ENCODE results near the gene NTRK3. TPM values are rescaled to one million over a fixed set of nuclear protein-coding genes. Genes with fewer than 3 reads are reported as not detected.

The NTRK3 gene
- total RNA-seq, 2 experiments from 2014 or later: 0.78 TPM; not detected in 1

DNA sequence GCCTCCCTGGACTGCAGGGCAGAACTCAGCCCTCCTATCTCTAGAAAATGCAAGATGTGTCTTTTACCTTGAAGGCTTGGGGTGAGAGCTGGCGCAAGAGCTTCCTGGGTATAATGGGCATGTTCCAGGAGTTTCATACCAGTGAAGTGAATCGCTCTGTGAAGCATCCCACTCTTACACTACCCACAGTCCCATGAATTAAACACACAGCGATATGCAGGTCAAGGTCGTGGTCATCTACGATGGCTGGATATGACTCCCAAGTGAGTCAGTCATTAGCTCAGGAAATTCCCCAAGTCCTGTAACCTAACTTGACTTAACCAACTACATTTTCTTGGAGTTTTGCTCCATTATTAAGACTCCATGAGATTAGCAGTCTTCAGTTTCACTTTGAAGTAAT is 439.7 kb downstream of the NTRK3 start:
- POLR2A ChIA-PET: no interaction called here
- Histone ChIP-seq H3K36me3 (ENCODE audit: insufficient read depth, low read length) (no peaks in the 10 kb centered on the region), H3K4me1 (ENCODE audit: insufficient read depth, low read length) (no peaks in the 10 kb centered on the region), H3K27ac (ENCODE audit: low read depth in 1 of 2, low read length in 2 of 2) (no peak overlapping the region), H3K27me3 (ENCODE audit: control insufficient read depth in 1 of 2, insufficient read depth in 2 of 2, low read length in 2 of 2) (no peaks in the 10 kb centered on the region), H3K4me3 (ENCODE audit: low read length) (no peak overlapping the region), H3K9me3 (ENCODE audit: control insufficient read depth in 1 of 2, insufficient read depth in 1 of 2, low read length in 2 of 2) (no peaks in the 10 kb centered on the region)
- H3K27ac Mint-ChIP-seq: no peak overlapping the region
- ATAC-seq (ENCODE audit: poor library complexity) (no peak), DNase-seq (no peak)
- no peak overlapping the region for H3K4me3 Mint-ChIP-seq
- H3K4me1 Mint-ChIP-seq (ENCODE audit: low read depth): no peaks in the 10 kb centered on the region
- TF ChIP-seq, protein P1, sequence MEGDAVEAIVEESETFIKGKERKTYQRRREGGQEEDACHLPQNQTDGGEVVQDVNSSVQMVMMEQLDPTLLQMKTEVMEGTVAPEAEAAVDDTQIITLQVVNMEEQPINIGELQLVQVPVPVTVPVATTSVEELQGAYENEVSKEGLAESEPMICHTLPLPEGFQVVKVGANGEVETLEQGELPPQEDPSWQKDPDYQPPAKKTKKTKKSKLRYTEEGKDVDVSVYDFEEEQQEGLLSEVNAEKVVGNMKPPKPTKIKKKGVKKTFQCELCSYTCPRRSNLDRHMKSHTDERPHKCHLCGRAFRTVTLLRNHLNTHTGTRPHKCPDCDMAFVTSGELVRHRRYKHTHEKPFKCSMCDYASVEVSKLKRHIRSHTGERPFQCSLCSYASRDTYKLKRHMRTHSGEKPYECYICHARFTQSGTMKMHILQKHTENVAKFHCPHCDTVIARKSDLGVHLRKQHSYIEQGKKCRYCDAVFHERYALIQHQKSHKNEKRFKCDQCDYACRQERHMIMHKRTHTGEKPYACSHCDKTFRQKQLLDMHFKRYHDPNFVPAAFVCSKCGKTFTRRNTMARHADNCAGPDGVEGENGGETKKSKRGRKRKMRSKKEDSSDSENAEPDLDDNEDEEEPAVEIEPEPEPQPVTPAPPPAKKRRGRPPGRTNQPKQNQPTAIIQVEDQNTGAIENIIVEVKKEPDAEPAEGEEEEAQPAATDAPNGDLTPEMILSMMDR (IDR thresholded peaks at IDR 0.05): no peak
- CTCF ChIA-PET: no interaction called here
- H3K36me3 Mint-ChIP-seq (ENCODE audit: low read depth): no peaks in the 10 kb centered on the region
- H3K9me3 Mint-ChIP-seq: no peaks in the 10 kb centered on the region
- intact Hi-C loops (cut with DNase I, micrococcal nuclease): no loop called here
- H3K27me3 Mint-ChIP-seq: no peaks in the 10 kb centered on the region

DNA sequence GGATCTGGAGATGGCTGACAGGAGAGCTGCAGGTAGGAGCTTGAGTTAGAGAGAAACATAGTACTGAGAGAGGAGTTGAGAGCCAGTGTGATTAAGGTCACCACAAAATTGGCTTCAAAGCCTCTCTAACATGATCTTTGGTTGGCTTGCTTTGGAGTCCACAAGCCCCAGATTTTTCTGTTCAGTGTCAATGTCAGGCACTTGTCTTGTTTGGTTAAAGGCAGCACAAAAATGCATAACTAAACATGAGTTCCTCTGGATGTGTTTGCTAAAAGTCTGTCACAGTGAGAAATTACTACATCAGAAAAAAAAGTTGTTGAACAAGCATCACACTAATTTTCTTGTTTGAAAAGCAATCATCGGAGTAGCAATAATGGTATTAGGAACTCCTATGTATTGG is 440.5 kb downstream of the NTRK3 start:
- H3K36me3 Mint-ChIP-seq (ENCODE audit: low read depth): no peaks in the 10 kb centered on the region
- Histone ChIP-seq H3K9me3 (ENCODE audit: control insufficient read depth in 1 of 2, insufficient read depth in 1 of 2, low read length in 2 of 2) (no peaks in the 10 kb centered on the region), H3K4me3 (ENCODE audit: low read length) (no peak overlapping the region), H3K4me1 (ENCODE audit: insufficient read depth, low read length) (no peaks in the 10 kb centered on the region), H3K27me3 (ENCODE audit: control insufficient read depth in 1 of 2, insufficient read depth in 2 of 2, low read length in 2 of 2) (no peaks in the 10 kb centered on the region), H3K27ac (ENCODE audit: low read depth in 1 of 2, low read length in 2 of 2) (no peak overlapping the region), H3K36me3 (ENCODE audit: insufficient read depth, low read length) (no peaks in the 10 kb centered on the region)
- H3K27ac Mint-ChIP-seq: no peak overlapping the region
- TF ChIP-seq, protein P1 (IDR thresholded peaks at IDR 0.05): no peak
- H3K27me3 Mint-ChIP-seq: no peaks in the 10 kb centered on the region
- DNase-seq: no peak
- ATAC-seq (ENCODE audit: poor library complexity): no peak
- H3K4me3 Mint-ChIP-seq: no peak overlapping the region
- POLR2A ChIA-PET: no interaction called here
- intact Hi-C loops (cut with DNase I, micrococcal nuclease): no loop called here
- no peaks in the 10 kb centered on the region for H3K4me1 Mint-ChIP-seq (ENCODE audit: low read depth)
- CTCF ChIA-PET: no interaction called here
- no peaks in the 10 kb centered on the region for H3K9me3 Mint-ChIP-seq

Other genes starting within 250 kb of the NTRK3 start
- 10 to 100 TPM in 1 of 2 experiments, 1 to 10 TPM in 1; 8.6 to 10.2 TPM for gene MRPL46, start 210.6 kb upstream of the NTRK3 start, total RNA-seq
- 1 to 10 TPM; 8.0 to 8.4 TPM for gene MRPS11, start 211.0 kb upstream of the NTRK3 start, total RNA-seq

All from CD4-positive, alpha-beta T cell (primary cell).